GM18858 (cell line): Measurements from ENCODE around the gene SIL1.

Source experiments
- ATAC-seq: cut with Tn5 transposase; IDR thresholded peaks from one replicate; pipeline ENCODE4 v1.9.1; 2021; ENCODE audit not compliant: unreplicated experiment

Gene SIL1

DNA sequence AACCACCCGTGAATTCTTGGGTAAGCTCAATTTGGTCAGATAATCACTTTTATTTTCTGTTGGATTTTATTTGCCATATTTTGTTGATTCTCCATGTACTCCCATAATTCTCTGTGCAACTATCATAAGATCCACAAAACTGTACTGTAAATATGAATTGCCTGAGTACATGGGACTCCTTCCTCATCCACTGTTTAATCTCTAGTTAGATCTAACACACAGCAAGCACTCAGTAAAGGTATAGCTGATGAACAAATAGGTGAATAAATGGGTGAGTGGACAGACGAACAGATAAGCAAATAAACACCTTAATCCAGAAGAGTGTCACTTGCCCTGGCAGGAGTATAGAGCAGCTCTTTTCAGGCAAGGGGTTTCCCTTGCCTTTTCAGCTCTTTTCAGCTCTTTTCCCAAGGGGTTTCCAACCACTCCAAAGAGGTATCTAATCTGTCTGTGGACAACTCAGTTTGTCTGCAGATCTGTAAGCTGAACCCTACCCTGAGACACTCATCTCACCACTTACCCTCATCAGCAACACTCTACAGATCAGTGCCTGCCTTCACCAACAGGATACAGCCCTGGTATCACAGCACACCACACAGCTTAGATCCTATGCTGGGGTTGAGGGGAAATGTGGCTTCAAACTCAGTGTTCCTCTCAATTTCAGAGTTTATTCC is 51.2 kb downstream of the SIL1 start:
- no peak for ATAC-seq

DNA sequence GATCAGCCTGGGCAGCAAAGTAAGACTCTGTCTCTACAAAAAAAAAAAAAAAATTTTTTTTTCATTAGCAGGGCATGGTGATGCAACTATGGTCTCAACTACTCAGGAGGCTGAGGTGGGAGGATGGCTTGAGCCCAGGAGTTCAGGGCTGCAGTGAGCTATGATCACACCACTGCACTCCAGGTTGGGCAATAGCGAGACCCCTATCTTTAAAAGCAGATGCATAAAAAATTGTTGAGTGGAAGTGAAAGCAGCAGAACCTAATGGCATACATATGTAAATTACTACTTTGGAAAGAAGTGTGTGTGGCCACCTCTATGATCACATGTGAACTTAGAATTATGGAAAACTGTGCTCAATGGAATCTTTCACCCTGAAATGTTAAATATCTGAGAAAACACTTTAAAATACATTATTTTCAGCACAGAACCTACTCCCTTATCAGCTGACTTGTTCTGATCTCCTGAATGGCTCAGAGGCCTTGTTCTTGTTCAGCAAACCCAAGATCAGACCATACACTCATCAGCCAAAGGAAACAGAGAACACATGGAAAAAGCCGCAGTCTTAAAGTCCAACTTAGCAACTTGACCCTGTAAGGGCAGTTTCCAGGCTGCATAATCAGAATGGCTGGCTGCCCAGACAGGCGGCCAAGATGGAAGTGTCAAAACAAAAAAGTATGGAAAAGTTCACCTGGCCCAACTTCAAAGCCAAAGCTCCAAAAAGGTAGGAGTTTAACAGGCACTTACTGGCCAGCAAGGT is 56.5 kb downstream of the SIL1 start:
- no peak for ATAC-seq

DNA sequence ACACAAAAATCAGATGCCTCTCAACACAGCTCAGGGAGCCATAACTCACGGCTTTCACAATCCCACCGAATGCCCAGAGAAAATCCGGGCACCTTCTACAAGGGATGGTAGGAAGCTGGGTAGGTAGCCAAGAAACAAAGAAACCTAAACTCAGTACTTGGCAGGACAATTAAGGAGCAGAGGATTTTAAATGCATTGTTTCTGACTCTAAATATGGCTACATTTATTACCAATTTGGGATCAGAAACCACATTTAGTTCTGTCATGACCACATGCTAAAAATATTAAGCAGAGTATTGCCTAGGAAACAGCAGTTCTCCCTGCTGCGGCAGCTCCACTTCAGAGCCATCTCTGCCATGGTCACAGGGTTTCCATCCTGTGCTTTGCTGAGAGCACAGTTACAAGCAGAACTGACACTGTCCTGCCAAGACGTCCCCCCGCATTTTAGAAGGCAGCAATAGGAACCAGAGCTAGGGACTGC is 57.5 kb downstream of the SIL1 start:
- no peak for ATAC-seq

DNA sequence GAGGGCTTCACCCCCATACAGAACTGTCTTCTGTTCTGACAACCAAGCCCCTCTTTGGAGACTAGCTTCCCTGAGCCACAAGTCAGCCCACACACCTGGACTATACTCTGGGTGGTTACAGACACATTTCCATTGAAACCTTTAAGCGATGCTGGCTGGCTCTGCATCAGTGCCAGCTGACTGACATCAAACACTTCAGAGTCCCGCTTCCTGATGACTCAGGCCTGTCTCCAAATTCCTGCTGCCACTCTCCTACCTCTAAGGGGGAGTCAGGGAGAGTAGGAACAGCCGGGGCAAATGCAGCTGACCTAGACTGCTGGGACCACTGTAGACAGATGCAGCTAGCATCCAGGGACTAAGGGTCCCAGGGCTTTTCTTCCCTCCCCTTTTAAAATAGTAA is 59.4 kb downstream of the SIL1 start:
- ATAC-seq, result no peak

DNA sequence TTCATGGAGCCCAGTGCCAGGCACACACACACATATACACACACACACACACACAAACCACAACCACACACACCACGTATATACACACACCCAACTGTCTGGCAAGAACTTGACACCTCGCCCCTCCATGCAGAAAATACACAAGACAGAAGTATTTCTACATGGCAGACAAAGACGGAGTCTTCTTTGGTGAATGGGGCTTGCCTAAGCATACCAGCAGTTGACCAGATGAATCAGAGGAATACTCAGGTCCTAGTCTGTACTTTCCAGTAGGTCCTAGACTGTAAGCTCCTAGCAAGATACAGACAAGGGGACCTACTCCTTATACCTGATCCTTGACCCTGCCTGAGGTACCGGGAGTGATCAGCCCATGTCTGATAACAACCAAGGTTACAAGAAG is 60.1 kb downstream of the SIL1 start:
- no peak for ATAC-seq

DNA sequence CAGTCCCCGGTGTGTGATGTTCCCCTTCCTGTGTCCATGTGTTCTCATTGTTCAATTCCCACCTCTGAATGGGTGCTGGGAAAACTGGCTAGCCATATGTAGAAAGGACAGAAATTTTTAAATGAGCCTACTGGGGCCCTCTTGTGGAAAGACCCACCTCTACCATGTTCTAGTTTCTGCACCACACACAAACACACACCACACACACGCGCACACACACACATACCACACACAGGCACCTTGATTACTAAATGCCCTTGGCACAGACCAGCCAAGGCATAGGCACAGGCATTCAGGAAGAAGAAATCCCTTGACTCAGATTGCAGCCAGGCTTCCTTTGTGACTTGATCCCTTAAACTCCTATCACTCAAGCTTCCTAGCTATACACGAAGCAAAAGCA is 60.5 kb downstream of the SIL1 start:
- no peak for ATAC-seq

DNA sequence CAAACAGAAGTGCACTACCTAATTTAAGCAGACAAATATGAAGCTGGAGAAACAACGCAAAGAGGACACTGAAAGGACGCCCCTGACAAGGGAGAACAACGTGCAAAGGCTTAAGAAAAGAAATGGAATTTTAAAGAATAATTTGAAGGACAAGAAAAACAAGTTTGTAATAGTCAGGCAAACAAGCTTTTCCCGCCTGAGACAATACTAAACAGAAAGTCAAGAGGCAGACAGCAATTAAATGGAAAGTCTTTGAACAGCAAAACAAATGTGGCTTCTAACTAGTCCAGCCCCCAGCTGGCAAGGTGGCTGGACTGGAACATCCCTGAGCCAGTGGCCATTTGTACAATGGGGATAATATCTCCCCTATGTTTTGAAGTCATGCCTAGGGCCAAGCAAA is 63.3 kb downstream of the SIL1 start:
- no peak for ATAC-seq

DNA sequence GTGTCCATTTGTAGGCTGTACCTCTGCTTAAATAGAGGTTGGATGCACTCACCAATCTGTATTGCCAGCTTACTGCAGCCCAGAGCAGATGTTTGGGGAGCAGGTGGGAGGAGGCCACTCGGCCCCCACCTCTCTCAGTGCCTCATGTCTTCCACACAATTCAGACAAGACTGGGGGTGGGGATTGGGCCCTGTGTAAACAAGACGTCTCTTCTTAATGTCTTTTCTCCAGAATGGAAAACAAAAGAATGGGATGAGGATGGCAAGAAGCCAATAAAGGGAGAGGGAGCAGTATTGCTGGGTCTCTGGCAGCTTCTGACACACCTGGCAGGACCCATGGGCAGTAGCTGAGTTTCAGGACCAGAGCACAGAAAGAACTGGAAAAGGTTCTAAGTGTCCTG is 64.9 kb downstream of the SIL1 start:
- no peak for ATAC-seq

DNA sequence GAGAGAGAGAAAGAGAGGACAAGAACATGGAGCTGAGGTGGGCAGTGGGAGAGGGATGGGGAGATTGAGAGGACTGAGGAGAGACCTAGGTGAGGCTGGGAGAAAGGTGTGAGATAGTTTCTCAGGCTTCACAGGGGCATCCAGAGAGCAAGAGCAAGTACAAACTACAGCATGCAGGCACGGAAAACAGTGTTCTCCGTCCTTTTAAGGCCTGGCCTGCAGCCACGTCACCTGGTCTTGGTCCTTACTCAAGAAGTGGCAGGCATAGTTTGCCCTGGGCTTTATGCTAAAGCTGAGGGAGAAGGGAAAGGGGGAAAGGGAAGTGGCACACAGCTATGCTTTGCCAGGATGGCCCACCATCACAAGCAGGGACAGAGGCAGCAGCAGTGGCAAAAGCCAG is 65.7 kb downstream of the SIL1 start:
- ATAC-seq, result no peak

DNA sequence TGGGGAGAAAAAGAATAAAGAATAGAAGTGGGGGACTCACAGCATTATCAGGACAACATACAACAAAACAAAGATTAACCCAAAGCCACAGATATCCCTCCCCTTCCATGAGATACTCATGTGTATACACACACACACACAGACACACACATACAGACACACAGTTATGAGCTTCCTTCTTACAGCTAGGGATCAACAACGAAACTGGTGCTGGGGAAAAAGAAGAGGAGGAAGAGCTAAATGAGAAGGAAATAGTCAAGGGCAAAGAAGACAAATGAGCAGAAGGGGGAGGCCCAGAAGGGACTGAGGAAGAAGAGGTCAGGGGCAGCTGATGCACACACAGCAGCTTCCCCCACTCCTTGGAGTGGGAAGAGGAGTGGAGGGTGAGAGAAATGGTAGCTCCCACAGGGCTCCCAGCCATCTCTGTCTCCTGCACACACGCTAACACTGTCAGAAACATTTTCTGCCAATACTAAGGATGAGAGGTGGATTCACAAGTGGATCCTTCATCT is 66.2 kb downstream of the SIL1 start:
- no peak for ATAC-seq

DNA sequence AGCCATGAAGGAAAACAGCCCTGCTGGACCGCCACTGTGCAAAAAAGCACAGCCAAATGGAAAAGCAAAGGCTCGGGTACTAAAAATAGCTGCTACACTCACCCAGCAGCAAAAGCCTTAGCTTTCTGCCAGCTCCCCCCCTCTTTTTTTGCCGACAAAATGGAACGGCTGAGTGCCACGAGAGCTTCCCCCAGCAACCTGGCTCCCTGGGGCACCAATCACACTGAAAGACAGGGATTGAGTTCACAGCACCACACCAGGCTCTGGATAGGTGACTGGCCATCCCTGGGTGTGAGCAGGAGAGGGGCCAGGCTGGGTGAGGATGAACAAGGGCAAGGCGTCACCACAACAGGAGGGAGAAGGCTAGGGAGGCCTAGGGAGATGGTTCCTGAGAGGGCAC is 66.7 kb downstream of the SIL1 start:
- ATAC-seq, result no peak

DNA sequence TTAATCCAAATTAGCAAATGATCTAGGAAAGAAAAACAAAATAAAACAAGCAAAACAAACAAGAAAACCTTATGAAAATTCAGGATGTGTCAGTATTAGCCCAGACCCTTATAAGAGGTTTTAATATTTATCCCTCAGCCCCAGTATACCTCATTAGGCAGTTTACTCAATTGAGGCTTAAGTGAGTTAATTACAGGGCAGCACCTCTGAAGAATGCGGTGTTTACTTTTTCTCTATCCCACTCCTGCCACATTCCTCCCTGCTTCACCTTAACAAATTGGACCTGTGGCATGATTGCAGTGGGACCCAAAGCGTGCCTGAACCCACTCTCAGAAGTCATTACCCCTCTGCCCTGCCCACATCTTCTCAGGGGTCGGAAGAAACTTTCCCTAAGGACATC is 67.1 kb downstream of the SIL1 start:
- ATAC-seq, result no peak

DNA sequence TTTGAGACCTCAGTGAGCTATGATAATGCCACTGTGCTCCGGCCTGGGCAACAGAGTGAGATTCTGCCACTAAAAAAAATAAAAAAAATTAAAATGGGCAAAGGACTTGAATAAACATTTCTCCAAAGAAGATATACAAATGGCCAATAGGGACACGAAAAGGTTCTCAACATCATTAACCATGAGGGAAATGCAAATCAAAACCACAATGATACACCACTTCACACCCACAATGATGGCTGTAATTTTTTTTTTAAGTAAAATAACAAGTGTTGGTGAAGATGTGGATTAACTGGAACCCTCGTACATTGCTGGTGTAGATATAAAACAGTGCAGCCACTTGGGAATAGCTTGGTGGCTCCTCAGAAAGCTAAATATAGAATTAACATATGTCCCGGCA is 68.0 kb downstream of the SIL1 start:
- ATAC-seq, result no peak

DNA sequence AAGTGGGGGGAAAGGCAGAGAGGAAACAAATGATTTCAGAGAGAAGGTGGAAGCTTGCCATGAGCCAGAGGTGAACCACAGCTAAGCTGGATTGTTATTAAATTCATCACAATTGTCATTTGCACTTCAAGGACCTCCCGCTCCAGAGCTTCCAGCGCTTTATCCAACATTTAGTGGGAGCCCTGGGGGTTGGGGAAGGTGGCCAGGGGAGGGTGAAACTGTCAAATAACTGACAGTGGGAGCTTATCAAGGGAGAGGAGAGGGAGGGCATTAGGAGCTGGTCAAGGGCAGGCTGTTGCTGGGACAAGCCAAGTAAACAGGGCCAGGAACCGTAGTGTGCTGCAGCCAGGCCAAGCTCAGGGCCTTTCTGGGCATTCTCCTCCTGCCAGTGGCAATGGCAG is 71.5 kb downstream of the SIL1 start:
- no peak for ATAC-seq

DNA sequence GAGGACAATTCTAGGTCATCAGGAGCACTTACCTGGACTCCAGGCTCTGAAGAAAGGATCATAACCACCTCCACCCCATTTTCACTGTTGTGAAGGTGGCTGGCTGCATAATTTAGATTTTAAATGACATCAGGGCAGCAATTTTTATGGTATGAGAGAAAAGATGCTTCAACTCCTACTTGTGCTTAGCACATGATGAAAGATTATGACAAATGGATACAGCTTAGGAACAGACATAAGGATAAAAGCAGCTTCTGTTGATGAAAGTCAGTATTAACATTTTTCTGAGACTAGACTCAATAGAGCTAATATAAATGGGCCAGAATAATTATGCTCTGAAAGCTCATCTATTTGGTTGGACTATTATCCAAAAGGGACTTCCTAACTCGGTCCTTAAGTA is 72.2 kb downstream of the SIL1 start:
- ATAC-seq, result no peak

DNA sequence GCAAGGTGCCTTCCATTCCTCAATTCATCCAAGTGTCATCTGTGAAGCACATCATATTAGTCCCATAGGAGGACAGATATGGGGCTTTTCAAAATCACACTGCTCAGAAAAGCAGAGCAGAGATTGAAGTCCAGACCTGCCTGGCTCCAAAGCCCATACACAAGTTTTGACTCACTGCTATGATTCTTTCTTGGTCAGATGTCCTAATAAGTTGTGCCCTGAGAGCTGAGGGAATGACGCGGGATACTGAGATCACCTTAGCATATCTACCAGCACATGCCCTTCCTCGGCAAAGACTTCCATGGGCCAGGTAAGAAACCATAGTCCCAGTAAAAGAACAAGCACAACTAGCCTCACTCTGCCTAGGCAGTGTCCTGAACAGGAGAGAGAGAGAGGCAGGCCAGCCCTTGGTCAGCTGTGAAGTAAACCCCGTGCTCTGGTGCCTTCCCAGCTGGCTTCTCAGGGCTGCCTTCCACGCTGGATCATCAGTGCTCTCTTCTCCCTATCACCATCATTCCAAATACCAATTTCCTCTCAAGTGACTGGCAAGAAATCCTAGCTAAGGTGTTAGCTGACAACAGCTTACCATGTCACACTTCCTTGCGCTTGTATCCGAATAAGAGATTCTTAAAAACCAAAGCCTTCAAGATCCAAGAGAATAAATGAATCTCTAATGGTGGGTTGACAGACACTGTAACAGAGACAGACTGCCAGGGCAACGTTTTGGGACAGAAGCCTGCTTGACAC is 73.2 kb downstream of the SIL1 start:
- no peak for ATAC-seq

DNA sequence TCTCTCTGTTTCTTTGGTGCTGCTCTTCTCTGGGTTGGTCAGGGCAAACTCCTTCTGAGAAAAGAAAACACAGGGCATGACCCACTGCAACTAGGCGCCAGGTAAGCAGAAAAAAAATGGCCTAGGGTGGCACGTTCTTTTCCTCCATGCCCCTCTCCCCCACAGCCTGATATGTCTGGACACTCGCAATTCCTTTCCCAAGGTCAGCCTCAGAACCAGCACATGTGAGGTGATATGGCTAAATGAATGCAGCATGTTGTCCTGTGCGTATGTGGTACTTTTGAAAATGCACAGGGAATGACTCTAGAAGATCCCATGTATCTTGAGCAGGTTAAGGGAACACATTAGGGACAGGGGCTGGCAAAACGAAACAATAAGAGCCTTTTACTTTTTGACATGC is 77.0 kb downstream of the SIL1 start:
- no peak for ATAC-seq

DNA sequence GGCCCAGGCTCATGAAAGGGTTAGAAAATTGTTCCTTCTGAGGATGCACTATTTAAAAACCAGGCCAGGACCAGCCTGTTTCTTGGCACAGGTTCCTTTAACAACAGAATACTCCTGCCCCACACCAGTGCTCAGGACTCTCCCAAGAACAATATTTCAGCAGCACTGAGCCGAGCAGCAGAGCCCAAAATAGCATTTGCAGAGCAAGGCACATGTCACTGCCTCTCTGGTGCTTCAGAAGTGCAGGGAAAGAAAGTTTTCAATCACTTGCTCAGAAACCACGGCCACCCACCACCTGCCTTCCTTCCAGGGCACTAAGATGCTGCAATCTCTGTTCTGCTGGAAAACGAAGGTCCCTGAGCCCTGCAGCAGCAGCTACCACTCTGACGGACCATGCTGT is 77.6 kb downstream of the SIL1 start:
- no peak for ATAC-seq

DNA sequence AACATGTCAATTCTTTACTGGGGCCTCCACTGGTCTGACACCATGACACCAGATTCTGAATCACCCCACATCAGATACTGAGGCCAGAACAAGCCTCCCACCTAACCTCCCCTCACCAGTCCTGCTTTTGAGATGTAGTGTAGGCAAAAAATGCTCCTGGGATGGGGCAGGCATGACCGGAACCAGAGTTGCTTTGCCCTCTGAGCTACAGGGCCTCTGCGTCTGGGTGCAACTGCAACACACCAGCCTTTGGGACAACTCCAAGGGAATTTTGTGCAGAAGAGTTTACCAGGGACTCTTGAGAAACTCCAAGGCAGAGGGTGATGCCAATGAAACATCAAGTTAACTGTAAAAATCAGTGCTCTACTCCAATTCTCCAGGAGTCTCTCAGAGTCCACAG is 79.4 kb downstream of the SIL1 start:
- ATAC-seq, result no peak

DNA sequence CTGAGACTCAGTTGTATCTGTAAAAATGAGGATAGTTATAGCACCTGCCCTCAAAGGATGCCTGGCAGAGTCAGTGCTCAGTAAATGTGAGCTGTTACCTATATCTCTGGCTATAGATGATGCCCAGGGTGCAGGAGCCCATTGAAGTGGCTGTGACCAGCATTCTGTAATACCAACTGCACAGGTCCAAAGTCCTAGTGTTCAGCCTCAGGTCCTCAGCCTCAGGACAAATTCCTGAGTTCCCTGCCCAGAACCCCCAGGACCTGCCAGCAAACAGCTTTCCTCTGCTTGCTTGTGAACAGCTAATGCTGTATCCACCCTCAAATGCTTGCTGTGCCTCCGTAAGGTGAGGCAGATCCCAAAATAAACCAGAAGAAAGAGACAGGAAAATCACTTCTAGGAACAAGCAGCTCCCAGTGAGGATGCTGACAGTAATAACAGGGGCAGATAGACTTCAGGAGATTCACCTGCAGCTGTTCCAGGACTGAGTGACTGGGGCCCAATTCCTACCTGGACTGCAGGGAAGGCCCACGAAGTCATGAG is 80.8 kb downstream of the SIL1 start:
- no peak for ATAC-seq

DNA sequence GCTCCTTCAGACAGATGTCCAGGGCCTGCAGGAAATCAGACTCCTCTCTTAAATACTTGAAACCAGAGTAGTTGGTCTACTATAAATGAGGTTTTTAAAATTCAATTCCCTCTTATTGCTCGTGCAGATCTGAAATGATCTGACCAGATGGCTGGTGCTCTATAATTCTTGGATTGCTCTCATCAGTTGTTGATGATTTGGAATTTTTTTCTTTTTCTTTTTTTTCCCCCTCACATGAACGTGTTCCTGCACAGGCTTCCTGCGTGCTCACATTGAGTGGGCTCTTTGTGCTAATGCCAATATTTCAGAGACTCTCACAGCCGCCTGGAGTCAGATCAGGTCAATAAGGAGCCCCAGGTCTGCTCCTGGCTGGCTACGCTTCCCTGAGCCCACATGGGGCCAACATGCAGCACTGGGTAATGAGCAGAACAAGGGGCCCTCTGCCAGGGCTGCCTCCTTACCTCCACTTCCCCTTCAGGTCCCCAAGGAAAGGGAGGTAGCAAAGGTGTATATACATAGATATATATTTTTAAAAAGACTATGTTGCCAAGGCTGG is 82.0 kb downstream of the SIL1 start:
- no peak for ATAC-seq
